H1 (cell line): Measurements from ENCODE around the gene PKP1.

ENCODE experiments used
- ATF2 ChIP-seq: IDR thresholded peaks from 2 replicates; pipeline ENCODE4 v1.6.1; 2012; ENCODE audit warnings: low read length, inconsistent platforms
- ATF3 ChIP-seq: IDR thresholded peaks from 2 replicates; pipeline ENCODE4 v1.6.1; 2011; ENCODE audit warnings: low read depth, mild to moderate bottlenecking, low read length; ENCODE audit not compliant: insufficient read depth
- BRCA1 ChIP-seq: IDR thresholded peaks from 2 replicates; pipeline ENCODE4 v1.6.1; 2012; ENCODE audit warnings: low read depth, low read length, improper control_type of control experiment
- KDM5A ChIP-seq: fragments of 200-600 bp; IDR thresholded peaks from 2 replicates; pipeline ENCODE4 v1.7.1; 2012; ENCODE audit warnings: mild to moderate bottlenecking, low read length, inconsistent platforms, mixed read lengths

DNA sequence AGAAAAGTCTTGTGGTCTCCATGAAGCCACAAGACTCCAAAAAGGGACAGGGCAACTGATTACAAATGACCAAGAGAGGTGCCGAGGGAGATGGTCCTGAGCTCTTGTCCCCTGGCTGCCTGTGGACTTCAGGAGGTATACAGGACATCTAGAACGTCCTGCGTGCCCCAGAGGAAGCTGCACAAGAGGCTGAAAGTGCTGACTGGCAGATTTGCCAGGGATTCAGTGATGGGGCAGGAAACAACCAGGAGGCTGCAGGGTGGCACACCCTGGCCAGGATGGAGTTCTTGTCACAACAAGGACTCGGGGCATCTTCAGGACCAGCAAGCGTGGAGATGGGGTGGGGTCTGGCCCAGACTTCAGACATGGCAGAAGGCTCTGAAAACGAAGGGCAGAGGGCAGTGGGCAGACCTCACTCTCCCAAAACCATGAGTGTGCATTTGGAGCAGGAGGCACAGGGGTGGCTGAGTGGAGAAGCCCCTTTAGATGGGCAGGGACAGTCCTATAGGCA, 13.4 kb upstream of the PKP1 start:
- TF ChIP-seq ATF2 (no peak), BRCA1 (no peak), ATF3 (no peak), KDM5A (no peak)
